T-helper 1 cell treated with Interleukin-12 subunit alpha and Interleukin-12 subunit beta and Interleukin-4 antibody, amounts not matched to agents 30 ng/mL and 1 ng/mL, for 36 hours (primary cell): ENCODE data around the gene ASPRV1. TPM values are rescaled to one million over a fixed set of nuclear protein-coding genes. Genes with fewer than 3 reads are reported as not detected.

Experiments
- intact Hi-C: fragments of 100-400 bp; cut with micrococcal nuclease; formaldehyde crosslinking; loops from one replicate; pipeline ENCODE4 v1.15.1; 2024
- total RNA-seq: library from RNA; stranded (reverse); gene quantifications from 2 replicates; pipeline ENCODE4 v1.2.3, GENCODE V29; 2022

Gene ASPRV1
- total RNA-seq, 1 donor from 2014 or later = 1.1 TPM

GRCh38 chr2:69914164-69914949 is 47.1 kb downstream of the ASPRV1 start:
- intact Hi-C loops = loop anchor here (1.0 to 5.0 kb wide), 12 partner anchors 21 to 388 kb away; partner anchors contain the start of genes AAK1, C2orf42, FAM136A and GMCL1

- intact Hi-C loops = loop anchor here (1.0 to 5.0 kb wide), 2 partner anchors 230 to 270 kb away; partner anchors contain the start of gene AAK1
Measured at GRCh38 chr2:69911985-69912563, 49.4 kb downstream of the ASPRV1 start.

Other genes starting within 250 kb of the ASPRV1 start
- gene ANXA4, start 219.5 kb downstream of the ASPRV1 start, total RNA-seq = 67.1 and 69.9 TPM in 2 replicates
- gene GMCL1, start 132.0 kb downstream of the ASPRV1 start, total RNA-seq = 26.6 and 30.4 TPM in 2 replicates
- 53.3 and 55.1 TPM in 2 replicates for gene SNRNP27, start 67.7 kb downstream of the ASPRV1 start, total RNA-seq
- gene MXD1, start 46.5 kb downstream of the ASPRV1 start, total RNA-seq = 30.2 and 32.0 TPM in 2 replicates
- gene PCBP1, start 125.8 kb upstream of the ASPRV1 start, total RNA-seq = 443 and 445 TPM in 2 replicates
- 24.0 and 32.1 TPM in 2 replicates for gene C2orf42, start 229.4 kb upstream of the ASPRV1 start, total RNA-seq